Testis (tissue), 3 donors: ENCODE data around the gene KATNIP. TPM values are rescaled to one million over a fixed set of nuclear protein-coding genes. Genes with fewer than 3 reads are reported as not detected.

Source experiments
- DNase-seq: peaks from one replicate; pipeline ENCODE4 v3.0.0-alpha.2; 2019
- H3K27ac ChIP-seq, 2 donors: fragments of 200-600 bp; sonication (generic); one replicate each; pipeline ENCODE4 v1.5.1; 2019
- H3K27me3 ChIP-seq: fragments of 200-600 bp; sonication (generic); one replicate; pipeline ENCODE4 v1.5.1; 2019
- H3K36me3 ChIP-seq: fragments of 200-600 bp; sonication (generic); one replicate; pipeline ENCODE4 v1.5.1; 2017; ENCODE audit warnings: low read depth; ENCODE audit errors: missing control alignments
- H3K4me1 ChIP-seq: fragments of 200-600 bp; sonication (generic); one replicate; pipeline ENCODE4 v1.5.1; 2019
- H3K4me3 ChIP-seq, 2 donors: fragments of 200-600 bp; sonication (generic); one replicate each; pipeline ENCODE4 v1.5.1; 2017 to 2019
- H3K9me3 ChIP-seq: fragments of 200-600 bp; sonication (generic); one replicate; pipeline ENCODE4 v1.5.1; 2017
- CTCF ChIP-seq, 3 experiments: fragments of 450-650 bp in 2 of 3; fragments of 200-600 bp in 1 of 3; sonication (generic) in 1 of 3; IDR thresholded peaks; one replicate each; pipeline ENCODE4 v1.5.1; 2016 to 2019; ENCODE audit warnings: antibody characterized with exemption in 3 of 3, mild to moderate bottlenecking in 2 of 3, moderate library complexity in 1 of 3
- POLR2A ChIP-seq: fragments of 450-650 bp; IDR thresholded peaks from one replicate; pipeline ENCODE4 v1.6.1; 2017; ENCODE audit warnings: antibody characterized with exemption, mild to moderate bottlenecking, moderate library complexity
- WGBS, 2 donors: methylation state at CpG; one replicate each; pipeline ENCODE4 v1.1.5; 2018; 5-methylcytosine and 5-hydroxymethylcytosine counted together
- intact Hi-C: fragments of 100-400 bp; cut with DNase I; formaldehyde crosslinking; loops from one replicate; pipeline ENCODE4 v1.15.1; 2023; ENCODE audit warnings: low total_unique reads
- polyA plus RNA-seq: library from polyadenylated mRNA; stranded (reverse); fragments of 350-450 nt; fragmentation: Illumina TruSeq; extraction: RNeasy Lipid Tissue Mini Kit (QIAGEN cat#74804); gene quantifications from one replicate; pipeline ENCODE4 v1.2.3, GENCODE V29; 2014; ENCODE audit warnings: low read depth, low replicate concordance; ENCODE audit not compliant: insufficient read depth
- total RNA-seq, 2 donors: library from RNA; depleted of rRNA; stranded (reverse); fragments of >200 nt; gene quantifications; one replicate each; pipeline ENCODE4 v1.2.3, GENCODE V29; 2016

The KATNIP gene
- total and polyA plus RNA-seq, 3 donors from 2014 or later, result 43.2 to 80.2 (median 48.6) TPM

GRCh38 chr16:27598220-27598619, 48.3 kb downstream of the KATNIP start:
- H3K27ac ChIP-seq, result no peak overlapping the region
- no peaks in the 10 kb centered on the region for H3K4me1 ChIP-seq
- DNase-seq, result no peak
- intact Hi-C loops, result no loop called here
- no peaks in the 10 kb centered on the region for H3K36me3 ChIP-seq
- no peaks in the 10 kb centered on the region for H3K27me3 ChIP-seq
- H3K4me3 ChIP-seq, result no peak overlapping the region
- WGBS, 2 donors, result 85 to 95% methylated on average over 5 to 6 of the region's 6 CpGs
- TF ChIP-seq POLR2A, result no peak
- TF ChIP-seq CTCF (IDR thresholded peaks at IDR 0.05), result no peak
- no peaks in the 10 kb centered on the region for H3K9me3 ChIP-seq

GRCh38 chr16:27598931-27599565, 49.1 kb downstream of the KATNIP start:
- Histone ChIP-seq H3K27ac (no peak overlapping the region), H3K4me3 (no peak overlapping the region), H3K27me3 (no peaks in the 10 kb centered on the region), H3K36me3 (no peaks in the 10 kb centered on the region), H3K9me3 (no peaks in the 10 kb centered on the region), H3K4me1 (no peaks in the 10 kb centered on the region)
- intact Hi-C loops, result no loop called here
- 63 to 69% methylated on average over 8 to 10 of the region's 10 CpGs for WGBS, 2 donors
- DNase-seq, result no peak
- no peak for TF ChIP-seq POLR2A

- no peaks in the 10 kb centered on the region for H3K36me3 ChIP-seq
- DNase-seq, result no peak
- intact Hi-C loops, result no loop called here
- TF ChIP-seq CTCF (IDR thresholded peaks at IDR 0.05) (no peak), POLR2A (no peak)
- no peak overlapping the region for H3K27ac ChIP-seq
- H3K4me3 ChIP-seq, result no peak overlapping the region
- 92 to 93% methylated on average over 12 to 13 of the region's 13 CpGs for WGBS, 2 donors
- H3K27me3 ChIP-seq, result no peaks in the 10 kb centered on the region
- H3K4me1 ChIP-seq, result no peaks in the 10 kb centered on the region
- no peaks in the 10 kb centered on the region for H3K9me3 ChIP-seq
Measured at GRCh38 chr16:27599606-27600005, 49.7 kb downstream of the KATNIP start.

Other genes with a start within 250 kb of the KATNIP start
- 10 to 100 TPM; 68.6 to 70.7 TPM for gene IL4R, start 236.2 kb upstream of the KATNIP start, total RNA-seq
- gene IL4R, start 236.2 kb upstream of the KATNIP start, polyA plus RNA-seq, result 41.4 TPM
- under 1 TPM; 0.31 to 0.87 TPM for gene IL21R, start 148.0 kb upstream of the KATNIP start, total RNA-seq
- 2.3 TPM for gene IL21R, start 148.0 kb upstream of the KATNIP start, polyA plus RNA-seq
- 100 to 1,000 TPM; 129 to 154 TPM for gene GTF3C1, start 231 bp upstream of the KATNIP start, total RNA-seq
- gene GTF3C1, start 231 bp upstream of the KATNIP start, polyA plus RNA-seq, result 85.7 TPM